GM12864 (cell line): ENCODE measurements around the gene CNTN1.

Experiments used
- DNase-seq: peaks from one replicate; pipeline ENCODE4 v3.0.0-alpha.2; 2011; ENCODE audit warnings: low read depth
- H3K4me3 ChIP-seq: 2 replicates; pipeline ENCODE4 v1.5.1; 2011; ENCODE audit warnings: mild to moderate bottlenecking, low read depth, low read length, control low read depth
- CTCF ChIP-seq: IDR thresholded peaks from 2 replicates; pipeline ENCODE4 v1.5.1; 2011; ENCODE audit warnings: low read depth, mild to moderate bottlenecking, moderate library complexity, low read length, control low read depth, inconsistent platforms; ENCODE audit errors: missing control alignments

Gene CNTN1

GRCh38 chr12:40853221-40853620 lies 161.0 kb downstream of the CNTN1 start:
- no peak for TF ChIP-seq CTCF
- no peak overlapping the region for H3K4me3 ChIP-seq
- DNase-seq: no peak

- no peak for TF ChIP-seq CTCF
- no peak for DNase-seq
- H3K4me3 ChIP-seq: no peak overlapping the region
Measured at GRCh38 chr12:40854604-40855003, 162.4 kb downstream of the CNTN1 start.

GRCh38 chr12:40864891-40865290 lies 172.7 kb downstream of the CNTN1 start:
- TF ChIP-seq CTCF: no peak
- no peak for DNase-seq

DNA sequence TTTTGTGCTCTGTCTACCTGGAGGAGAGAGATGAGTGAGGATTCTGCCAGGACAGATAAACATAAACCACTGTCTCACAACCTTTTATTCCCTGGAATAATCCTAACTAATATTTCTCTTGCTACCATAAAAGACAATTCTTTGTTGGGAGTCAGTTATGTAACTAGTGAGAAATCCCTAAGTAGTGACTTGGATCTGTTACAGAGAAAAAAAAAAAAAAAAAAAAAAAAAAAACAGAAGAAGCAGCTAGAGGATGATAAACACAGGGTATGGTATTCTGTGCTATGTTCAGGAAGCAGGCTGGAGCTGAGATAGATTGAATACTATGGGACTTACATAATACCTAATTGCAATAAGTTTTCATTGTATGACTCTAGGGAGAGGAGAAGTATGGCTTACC lies 178.7 kb downstream of the CNTN1 start:
- DNase-seq: no peak
- H3K4me3 ChIP-seq: no peak overlapping the region
- no peak for TF ChIP-seq CTCF

More at GRCh38 chr12:40864891-40865290, 172.7 kb downstream of the CNTN1 start:
- no peak overlapping the region for H3K4me3 ChIP-seq

- H3K4me3 ChIP-seq: no peak overlapping the region
- no peak for TF ChIP-seq CTCF
- no peak for DNase-seq
Measured at GRCh38 chr12:40874868-40875267, 182.6 kb downstream of the CNTN1 start.

DNA sequence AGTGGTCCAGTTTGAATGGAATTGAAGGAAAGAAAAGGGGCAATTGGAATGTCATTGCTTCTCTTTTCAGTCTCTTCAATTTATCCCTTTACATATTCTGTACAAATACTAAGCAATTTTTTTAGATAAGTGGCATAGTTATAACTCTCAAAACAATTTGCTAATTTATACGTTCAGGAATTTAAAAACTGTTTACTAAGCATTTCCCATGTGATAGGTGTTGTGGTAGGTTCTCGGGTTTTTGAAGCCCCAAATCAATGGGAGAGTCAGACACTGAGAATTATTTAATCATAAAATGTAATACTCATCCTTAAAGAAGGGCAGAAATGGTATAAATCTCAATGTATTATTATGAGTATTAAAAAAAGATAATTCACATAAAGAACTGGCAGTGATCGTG lies 197.1 kb downstream of the CNTN1 start:
- no peak for DNase-seq
- no peak for TF ChIP-seq CTCF
- no peak overlapping the region for H3K4me3 ChIP-seq

DNA sequence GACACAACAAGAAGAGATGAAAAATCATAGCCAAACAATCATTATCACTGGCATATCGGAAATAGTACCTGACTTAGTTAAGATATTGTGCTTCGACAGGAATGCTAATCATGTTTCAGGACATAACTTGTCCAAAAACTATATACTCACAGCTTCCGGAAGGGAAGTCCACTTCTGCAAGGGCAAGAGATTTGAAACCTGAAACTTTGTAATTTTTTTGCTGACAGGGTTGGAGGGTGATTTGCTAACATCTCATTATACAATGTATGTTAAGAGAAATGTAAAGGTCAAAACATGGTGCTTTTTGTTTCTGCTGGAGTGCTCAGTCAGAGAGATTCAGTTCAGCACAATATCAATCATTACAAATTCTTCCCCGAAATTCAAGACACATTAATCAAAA lies 200.3 kb downstream of the CNTN1 start:
- TF ChIP-seq CTCF: no peak
- no peak overlapping the region for H3K4me3 ChIP-seq
- no peak for DNase-seq
